Skin of body (tissue), 2 donors: ENCODE measurements around the gene PTHLH. TPM values are rescaled to one million over a fixed set of nuclear protein-coding genes. Genes with fewer than 3 reads are reported as not detected.

Experiments used
- DNase-seq: peaks from one replicate; lab custom pipeline; 2025; lab: John Stamatoyannopoulos, UW
- total RNA-seq: library from RNA; depleted of rRNA; stranded (reverse); fragments of >200 nt; gene quantifications from one replicate; pipeline ENCODE4 v1.2.3, GENCODE V29; 2014

Gene PTHLH
- total RNA-seq: 4.6 TPM

DNA sequence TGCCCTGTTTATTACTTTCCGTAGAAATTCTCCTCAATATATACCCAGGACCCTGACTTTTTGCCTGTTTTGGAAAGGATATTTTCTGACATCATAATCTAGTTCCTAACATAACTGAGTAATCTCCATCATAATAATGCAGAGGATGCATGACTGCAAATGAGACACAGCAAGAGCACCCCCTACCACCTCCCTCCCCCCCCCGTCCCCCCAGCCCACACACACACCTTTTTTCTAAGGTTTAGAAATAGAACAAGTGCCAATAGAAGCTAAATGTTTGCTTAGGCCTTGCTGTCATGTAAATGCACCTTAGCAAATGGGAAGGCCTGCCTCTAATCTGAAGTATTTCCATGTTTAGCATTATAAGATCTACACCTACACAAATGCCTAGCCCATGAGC lies at the start of gene PTHLH:
Gene PTHLH (minus strand): TSS at position 13 of the 400 bp plus-strand sequence. CDS start 3,239 bp downstream, outside the sequence.
- DNase-seq: no peak

DNA sequence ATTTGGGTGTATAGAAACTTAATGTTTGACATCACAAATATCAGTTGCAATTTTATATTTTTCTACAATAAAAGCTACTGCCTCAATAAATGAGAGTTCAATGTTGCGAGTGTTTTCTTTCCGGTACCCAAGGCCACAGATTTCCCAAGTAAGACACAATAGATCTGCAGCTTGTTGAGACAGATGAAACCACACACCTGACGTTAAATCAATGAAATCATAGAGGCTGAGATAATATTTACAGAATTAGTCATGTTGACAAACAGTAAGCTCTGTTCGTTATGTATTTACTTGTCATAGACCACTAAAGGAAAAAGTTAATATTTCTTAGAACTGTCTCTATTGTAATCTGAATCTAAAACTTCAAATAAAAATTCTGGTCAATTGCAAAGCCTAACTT lies 49.2 kb upstream of the PTHLH start:
- DNase-seq: no peak

DNA sequence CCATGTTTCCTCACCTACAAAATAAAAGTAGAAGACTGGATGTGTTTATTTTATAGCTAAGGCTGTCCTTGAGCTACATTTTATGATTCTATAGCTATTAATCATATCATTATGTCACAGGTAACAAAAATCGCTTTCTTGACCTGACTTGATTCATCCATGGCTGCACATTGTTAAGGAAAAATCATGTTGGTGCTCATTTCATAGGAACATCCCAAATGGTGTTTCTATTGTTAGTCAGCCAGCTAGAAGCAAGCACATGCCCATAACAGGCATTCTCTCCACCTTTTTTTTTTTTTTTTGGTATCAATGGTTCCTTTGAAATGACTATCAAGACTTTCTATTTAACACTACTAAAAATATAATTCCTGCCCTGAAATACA lies 45.3 kb upstream of the PTHLH start:
- DNase-seq: no peak

DNA sequence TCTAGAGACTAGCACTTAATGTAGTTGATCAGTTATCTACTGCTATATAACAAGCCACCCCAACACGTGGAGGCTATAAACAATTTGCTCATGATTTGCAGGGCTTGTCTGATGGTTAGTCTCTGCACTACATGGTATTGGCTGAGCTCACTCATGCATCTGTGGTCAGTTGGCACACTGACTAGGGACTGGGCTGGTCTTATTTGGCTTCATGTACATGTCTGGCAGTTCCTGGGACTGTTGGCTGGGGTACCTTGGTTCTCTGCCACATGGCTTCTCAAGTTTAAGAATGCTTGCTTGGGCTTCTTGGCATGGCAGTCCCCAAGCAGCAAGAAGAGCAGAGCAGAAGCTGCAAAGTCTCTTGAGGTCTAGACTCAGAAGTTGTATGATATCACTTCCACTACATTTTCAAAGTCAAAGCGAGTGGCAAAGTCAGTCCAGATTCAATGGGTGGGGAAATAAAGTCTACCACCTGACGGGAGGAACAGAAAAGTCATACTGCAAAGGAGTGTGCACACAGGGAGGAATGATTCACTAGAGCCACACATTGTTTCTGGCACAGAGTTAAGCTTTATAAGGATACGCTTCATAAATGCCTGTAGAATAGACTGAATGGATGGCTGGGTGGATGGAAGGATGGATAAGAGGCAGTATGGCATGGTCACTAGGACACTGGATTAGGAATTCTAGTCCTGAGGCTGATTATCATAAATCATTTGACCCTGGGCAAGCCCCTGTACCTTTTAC lies 44.8 kb upstream of the PTHLH start:
- DNase-seq: no peak

DNA sequence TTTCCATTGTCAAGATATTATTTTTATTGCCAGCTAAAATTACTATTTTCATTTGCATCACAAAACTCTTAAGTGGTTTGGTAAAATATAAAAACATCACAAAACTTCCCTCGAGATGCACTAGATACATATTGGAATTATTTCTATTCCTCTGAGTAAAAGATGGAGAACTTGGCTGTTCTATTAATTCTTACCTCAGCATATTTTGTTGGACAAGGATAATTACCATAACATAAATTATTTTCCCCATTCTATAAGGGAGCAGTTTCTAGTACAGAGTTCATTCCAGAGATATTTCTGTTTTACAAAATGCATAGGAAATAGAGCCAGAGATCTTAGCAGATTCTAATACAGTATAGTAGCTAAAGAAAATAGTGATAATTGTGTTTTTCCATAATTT lies 42.6 kb upstream of the PTHLH start:
- DNase-seq: no peak

DNA sequence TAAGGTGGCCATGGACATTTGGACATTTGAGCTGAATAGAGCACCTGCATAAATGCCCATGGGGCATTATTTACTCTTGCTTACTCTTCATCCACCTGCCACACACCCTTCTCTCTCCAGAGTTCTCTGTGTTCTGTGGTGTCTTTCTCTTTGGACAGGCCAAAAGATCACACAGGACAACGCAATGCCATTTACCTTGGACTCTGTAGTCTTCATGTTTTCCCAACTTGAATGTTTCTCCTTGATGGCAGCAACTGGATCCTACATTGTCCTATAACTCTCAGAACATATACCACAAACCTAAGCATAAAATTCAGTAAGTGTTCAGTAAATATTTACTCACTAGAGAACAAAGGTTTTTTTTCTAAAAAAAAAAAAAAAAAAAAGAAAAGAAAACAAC lies 41.7 kb upstream of the PTHLH start:
- DNase-seq: no peak

DNA sequence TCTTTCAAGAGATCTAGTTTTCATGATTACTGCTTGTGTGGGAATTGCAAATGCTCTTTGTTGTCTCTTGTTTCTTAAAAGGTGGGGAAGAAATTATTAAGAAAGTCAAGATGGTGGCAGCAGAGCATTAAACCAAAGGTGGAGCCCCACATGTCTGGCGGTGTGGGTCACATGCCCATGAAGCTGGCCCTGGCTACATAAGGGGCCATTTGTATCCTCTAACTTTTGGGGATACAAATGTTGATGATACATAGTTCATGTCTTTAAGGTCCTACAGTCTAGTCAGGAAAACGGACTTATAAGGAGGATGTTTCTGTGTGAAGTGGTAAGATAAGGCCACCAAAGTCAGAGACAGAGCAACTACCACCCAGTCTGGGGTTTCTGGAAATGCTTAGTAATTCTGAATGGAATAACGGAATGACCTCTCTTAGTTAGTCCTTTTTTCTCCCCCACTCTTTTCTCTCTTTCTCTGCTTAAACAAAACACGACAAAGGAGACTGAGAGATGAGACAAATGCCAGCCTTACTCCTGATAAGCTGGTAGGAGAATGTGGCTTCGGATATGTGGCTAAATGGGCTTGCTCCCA lies 39.9 kb upstream of the PTHLH start:
- DNase-seq: no peak

DNA sequence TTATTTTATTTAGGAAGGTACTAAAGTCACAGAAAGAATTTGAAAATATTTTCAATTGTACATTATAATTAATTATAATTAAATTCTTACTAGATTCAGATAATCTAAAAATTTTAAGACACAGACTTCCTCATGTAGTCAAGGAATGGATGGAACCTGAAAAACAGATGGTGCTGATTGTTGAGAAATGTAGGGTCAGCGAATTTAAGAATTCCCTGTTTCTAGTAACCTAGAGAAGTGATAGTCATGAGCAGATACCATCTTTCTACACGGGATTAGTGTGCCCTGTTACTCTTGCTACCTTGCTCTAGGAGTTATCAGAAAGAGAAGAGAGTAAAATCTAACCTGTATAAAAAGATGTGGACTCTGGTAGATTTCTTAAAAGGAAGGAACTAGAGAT lies 37.5 kb upstream of the PTHLH start:
- DNase-seq: no peak

DNA sequence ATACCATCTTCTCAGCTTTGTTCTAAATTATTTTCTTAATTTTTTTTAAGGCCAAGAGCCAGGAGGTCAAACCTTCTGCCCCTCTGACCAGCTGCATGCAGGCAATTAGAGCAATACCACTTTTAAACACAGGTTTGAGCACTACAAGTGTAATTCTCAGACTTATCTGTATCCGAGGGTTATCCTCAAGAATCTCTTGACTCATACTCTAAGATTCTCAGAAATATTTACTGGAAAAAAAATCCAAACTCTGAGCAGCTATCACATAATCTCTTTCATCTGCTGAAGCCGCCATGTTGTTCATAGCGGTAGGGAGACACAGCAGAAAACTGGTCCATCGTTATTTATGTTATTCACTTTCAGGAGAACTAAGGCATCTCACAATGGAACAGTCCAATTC lies 27.4 kb upstream of the PTHLH start:
- DNase-seq: no peak

DNA sequence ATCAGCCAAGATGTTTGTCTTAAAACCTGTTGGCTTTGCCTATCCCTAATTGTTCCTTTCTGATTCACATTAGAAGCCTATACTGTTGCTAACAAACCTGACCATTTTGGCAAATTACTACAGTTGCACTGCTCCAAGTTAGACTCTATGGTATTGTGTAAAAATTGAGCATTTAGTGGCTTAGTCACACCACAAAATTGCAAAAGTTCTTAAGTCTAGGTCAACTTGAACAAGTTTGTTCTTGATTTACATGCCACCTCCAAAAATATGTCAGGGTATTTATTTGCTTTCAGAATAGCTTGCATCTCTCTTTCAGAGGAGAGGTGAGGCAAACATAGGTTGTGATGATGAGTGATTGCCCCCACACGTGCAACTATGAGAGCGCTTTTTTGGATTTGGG lies 27.0 kb upstream of the PTHLH start:
- DNase-seq: no peak

DNA sequence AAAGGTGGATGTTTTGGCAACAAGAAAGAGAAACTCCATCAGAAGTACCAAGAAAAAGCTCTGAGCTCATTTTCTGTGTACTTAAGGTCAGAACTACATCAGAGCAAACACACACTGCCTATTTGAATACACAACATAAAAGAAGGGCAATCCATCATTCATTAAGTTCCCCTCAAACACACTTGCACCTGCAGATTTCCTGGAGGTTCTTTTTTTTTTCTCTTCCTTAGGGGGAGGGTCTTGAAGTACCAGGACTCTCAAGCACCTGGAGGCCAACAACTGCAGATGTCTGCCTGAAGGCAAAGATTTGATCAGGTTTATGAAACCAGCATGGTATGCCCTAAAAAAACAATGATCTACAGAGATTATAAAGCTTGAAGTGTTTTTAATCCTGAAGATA lies 26.1 kb upstream of the PTHLH start:
- no peak for DNase-seq

DNA sequence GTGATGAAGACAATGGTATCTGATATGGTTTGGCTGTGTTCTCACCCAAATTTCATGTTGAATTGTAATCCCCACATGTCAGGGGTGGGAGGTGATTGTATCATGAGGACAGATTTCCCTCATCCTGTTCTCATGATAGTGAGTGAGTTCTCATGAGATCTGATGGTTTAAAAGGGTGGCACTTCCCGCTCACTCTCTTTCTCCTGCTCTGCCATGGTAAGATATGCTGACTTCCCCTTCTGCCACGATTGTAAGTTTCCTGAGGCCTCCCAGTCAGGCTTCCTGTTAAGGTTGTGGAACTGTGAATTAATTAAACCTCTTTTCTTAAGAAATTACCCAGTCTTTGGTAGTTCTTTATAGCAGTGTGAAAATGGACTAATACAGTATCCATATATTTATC lies 25.6 kb upstream of the PTHLH start:
- DNase-seq: no peak

DNA sequence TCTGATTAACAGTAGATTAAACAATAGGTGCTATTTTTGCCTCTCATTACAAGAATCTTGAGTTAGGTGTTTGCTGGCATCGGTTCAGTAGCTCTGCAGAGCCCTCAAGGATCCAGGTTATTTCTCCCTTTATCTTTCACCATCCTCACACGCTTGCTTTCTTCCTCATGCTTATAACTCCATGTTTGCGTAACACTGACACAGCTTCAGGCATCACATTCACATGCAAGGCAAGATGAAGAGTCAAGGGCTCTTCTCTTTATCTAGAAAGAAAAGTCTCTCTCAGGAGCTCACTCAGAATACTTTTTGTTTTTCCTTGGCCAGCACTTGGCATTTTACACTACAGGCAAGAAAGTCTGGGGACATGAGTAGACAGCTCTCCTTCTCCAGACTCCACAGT lies 24.2 kb upstream of the PTHLH start:
- DNase-seq: no peak

DNA sequence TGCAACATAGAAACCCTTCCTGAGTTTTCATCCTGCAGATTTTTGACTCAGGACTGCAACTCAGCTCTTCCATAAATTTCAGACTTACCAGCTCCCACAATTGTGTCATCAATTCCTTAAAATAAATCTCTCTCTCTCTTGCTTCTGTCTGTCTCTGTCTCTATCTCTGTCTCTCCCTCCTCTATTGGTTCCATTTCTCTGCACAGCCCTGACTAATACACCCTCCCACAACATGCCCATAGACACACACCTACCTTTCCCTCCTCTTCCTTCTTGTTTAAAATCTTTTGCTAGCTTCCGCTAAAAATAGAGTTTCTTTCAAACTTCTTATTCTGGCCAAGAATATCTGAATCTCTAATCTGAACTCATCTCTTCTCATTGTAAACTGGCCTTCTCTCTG lies 22.9 kb upstream of the PTHLH start:
- DNase-seq: no peak

DNA sequence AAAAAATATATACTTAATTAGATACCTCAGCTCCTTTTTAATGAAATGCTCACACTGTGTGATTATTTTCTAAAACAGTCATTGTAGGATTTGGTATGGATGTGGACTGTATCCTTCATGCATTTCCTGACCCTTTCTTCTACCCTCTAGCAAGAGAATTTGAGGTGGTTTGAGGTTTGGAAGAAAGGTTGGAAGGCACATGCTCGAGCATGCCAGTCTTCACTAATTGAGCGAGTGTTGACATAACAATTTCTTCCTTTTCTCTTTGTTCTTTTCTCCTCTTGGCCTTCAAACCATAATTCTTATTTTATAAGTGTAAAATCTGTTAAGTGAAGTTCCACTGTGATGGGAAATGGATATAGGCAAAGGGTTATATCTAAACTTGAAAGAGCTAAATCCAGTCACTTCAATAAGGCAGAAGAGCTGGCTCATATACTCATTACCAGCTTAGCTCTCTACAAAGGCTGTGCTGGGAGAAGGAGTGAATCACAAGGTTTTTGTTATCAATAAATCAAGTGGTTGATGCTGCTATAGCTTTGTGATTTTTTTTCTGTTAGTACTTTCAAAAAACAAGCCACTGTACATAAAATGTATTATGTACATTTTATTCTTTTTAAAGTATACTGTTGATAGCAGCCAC lies 16.2 kb upstream of the PTHLH start:
- DNase-seq: no peak

DNA sequence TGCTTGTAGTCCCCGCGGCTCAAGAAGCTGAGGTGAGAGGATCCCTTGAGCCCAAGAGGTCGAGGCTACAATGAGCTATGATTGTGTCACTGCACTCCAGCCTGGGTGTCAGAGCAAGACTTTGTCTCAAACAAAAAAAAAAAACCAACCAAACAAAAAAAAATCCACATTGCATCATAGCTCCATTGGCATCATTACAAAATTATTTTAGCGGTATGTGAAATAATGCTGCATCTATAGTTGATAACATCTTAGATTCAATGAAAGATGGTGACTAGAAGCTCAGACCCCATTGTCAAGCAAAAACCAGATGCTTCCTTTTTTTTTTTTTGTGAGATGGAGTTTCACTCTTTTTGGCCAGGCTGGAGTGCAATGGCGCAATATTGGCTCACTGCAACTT lies 14.8 kb upstream of the PTHLH start:
- DNase-seq: no peak

DNA sequence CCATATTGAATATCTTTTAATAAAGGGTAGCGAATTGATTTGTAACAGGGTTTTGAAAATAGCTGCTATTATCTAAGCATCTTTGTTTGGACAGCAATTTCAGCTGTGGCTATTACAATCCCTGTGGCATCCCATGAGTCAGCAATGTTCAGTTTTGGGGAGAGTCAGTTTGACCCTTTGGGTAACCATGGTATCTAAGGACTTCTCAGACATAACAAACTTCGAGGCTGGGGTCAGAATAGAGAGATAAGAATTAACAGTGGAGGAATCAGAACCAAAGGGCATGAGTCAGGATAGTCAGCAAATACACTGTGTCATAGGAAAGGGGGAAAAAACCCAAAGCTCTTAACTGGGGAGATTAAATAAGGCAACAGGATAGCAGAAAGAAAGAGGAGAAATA lies 11.7 kb upstream of the PTHLH start:
- DNase-seq: no peak

DNA sequence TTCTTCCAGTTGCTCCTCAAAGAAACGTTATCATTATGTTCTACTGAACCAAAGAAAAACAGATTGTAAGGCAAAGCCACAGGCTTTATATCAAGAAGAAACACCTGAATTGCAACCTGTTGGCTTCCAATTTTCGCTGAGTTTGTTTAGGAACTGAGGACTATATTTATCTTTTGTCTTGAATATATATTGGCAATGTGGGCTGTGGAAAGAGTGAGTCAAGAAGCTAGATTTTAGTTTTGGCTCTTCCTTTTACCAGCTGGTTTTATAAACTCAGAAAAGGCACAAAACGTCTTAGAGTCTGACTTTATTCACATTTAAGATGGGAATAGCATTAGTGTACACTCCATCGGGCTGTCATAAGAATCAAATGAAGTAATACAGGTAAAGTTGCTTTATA lies 10.4 kb upstream of the PTHLH start:
- no peak for DNase-seq

DNA sequence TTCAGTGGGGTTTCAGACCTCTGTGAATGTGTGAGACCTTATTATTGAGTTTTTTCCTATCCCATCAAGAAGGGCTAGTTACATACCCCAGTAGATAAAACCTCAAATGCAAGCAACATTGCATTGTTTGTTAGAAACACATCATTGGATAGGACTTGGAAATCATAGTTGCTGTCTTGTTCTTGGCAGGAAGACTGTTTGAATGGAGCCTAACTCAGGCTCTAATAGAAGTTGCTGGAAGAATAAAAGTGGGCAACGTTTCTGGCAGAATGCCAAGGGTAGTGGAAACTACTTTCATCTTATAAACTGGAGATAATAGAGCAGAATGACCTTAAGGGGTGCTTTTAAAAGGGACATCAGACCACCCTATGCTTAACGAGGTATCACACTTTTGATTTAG lies 9.9 kb upstream of the PTHLH start:
- DNase-seq: no peak

DNA sequence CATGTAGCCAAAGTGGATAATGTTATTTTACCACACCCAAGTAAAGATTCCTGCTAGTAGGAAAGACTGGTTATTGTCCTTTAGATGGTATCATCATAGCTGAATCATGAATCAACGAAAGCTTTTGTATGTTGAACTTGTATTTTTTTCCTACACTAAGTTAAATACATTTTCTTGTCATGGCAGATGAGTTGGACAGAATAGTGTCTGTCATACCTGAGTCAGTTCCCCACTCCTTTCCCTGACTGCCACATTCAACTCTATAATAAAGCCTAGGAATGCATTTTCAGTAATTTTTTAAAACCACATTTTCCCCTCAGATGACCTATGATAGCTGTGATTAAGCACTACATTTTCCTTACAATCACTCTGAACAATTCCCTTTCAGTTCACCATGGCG lies 9.3 kb upstream of the PTHLH start:
- DNase-seq: no peak

DNA sequence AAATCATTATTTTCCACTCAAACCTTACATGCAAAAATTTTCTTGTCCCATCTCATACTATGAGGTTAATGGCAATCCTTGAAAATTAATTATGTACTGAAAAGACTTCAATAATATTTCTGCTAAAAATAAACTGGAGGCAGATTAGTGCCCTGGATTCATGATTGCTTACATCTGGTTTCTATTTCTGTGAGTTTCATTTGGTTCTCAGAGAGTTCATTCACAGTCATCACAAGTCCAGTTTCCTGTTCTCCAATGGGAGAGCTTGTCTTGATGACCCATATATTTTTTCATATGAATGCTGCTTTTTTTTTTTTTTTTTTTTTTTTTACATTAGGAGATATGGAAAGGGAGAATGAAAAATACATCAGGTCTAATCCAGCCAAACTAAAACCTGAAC lies 6.6 kb upstream of the PTHLH start:
- peak; percentile 27 for DNase-seq

DNA sequence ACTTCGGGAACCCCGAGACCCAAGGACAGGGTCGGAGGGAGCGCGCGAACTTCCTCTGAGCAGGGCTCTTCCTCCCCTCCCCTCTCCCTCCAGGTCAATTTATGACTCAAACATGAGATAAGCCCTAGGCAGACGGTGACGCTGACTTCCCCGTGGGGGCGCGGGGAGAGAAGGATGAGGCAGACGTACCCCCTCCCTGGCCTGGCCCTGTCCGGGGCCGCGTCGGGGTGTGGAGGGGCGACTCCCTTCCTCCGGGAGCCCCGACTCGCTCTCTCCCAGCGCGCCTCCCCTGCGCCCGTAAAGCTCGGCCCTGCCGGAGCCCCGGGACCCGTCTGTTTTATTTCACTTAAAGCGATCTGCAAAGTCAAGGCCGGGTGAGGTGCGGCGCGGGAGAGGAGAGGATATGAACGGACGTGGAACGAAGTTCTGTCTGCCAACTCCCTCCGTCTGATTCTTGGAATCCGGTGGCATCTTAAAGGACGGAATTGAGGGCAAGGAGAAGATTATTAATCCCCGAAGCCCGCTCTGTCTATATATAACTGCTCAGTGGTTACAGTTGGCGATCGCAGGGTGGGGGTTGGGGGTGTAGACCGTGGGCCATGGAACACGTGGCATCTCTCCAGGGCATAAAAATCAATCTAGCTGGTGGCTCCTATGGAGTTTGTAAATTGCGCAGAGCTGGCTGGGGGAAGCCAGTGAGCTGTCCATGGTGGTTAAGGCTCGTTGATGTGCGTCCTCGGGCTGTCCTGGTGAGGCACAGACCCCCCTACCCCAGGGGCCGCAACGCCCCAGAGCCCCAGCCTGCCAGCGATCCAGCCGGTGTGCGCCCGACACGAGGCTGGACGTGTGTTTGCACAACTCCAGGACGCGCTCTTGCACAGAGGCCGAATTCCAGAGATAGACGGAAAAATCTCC lies 2.9 kb upstream of the PTHLH start:
- peak; percentile 38 for DNase-seq
